Muscle of leg (tissue), 11 donors: ENCODE data around the gene TM9SF3. TPM values are rescaled to one million over a fixed set of nuclear protein-coding genes. Genes with fewer than 3 reads are reported as not detected.
A peak's percentile ranks its signal among the peaks of the same experiment; 100 is the strongest.

Experiments used
- DNase-seq: peaks from one replicate; pipeline ENCODE4 v3.0.0; 2013
- H3K27ac ChIP-seq: one replicate; pipeline ENCODE4 v1.5.1; 2013; ENCODE audit warnings: mild to moderate bottlenecking, low read length, control low read depth
- H3K27me3 ChIP-seq: one replicate; pipeline ENCODE4 v1.6.1; 2013; ENCODE audit warnings: low read length; ENCODE audit not compliant: control insufficient read depth, insufficient read depth
- H3K36me3 ChIP-seq: one replicate; pipeline ENCODE4 v1.6.1; 2013; ENCODE audit warnings: low read length; ENCODE audit not compliant: control insufficient read depth, insufficient read depth
- H3K4me1 ChIP-seq: one replicate; pipeline ENCODE4 v1.6.1; 2013; ENCODE audit warnings: low read length; ENCODE audit not compliant: control insufficient read depth, insufficient read depth
- H3K4me3 ChIP-seq: one replicate; pipeline ENCODE4 v1.5.1; 2013; ENCODE audit warnings: low read length, control low read depth
- H3K9me3 ChIP-seq: replicated peaks from 2 replicates; pipeline ENCODE4 v1.6.1; 2013; ENCODE audit warnings: low read depth, low read length; ENCODE audit not compliant: control insufficient read depth
- WGBS: methylation state at CpG from one replicate; pipeline ENCODE4 v1.1.5; 2013; ENCODE audit warnings: missing lambda C conversion rate; ENCODE audit not compliant: insufficient coverage; 5-methylcytosine and 5-hydroxymethylcytosine counted together
- polyA plus RNA-seq, 8 donors: library from polyadenylated mRNA; unstranded; fragments of 120-200 nt; gene quantifications; one replicate each; pipeline versions ENCODE4 v1.2.1 to v1.2.3, GENCODE V29; 2013; ENCODE audit warnings: inconsistent platforms in 1 of 8, low replicate concordance in 1 of 8; ENCODE audit not compliant: insufficient read length in 8 of 8, insufficient read depth in 1 of 8
- total RNA-seq: library from RNA; stranded (reverse); fragments of 120-200 nt; gene quantifications from one replicate; pipeline ENCODE4 v1.2.4, GENCODE V29; 2013

Gene TM9SF3
- total and polyA plus RNA-seq, 9 donors: 60.8 to 105 (median 77.4) TPM

DNA sequence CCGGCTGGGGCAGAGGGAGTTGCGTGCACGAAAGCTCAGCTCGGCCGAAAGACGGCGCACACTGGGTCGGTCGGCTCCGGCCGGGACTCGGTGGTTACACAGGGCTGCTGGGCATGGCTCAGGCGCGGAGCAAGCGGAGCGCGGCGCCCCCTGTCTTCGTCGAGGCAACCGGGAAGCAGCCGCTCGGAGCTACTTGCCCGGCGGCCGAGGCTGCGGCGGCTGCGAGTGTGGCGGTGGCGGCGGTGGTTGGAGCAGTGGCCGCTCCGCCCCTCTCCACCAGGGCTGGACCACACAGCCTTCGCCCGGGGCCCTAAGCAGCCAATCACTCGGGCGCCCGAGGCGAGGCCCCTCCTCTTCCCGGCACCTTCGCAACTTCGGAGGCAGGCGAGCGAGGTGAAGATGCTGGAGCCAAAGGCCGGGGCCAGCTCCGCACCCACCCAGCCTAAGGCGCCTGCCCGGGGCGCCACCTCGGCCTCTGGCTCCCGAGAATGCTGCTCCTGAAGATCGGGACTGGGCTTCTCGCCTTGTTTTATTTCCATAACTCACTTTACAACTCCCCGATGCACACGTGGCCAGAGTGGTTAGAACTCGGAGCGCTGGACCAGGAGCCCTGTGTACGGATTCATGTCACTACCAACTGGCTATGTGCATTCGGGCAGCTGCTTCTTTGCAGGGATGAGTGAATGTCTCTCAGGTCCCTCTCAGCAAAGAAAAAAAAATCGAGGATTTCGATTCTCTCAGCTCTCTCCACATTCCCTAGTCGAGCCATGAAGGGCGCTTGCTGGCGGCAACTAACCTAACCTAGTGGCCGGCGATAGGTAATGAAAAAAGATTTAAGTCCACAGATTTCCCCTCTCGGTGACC lies 72.9 kb downstream of the TM9SF3 start, which contains the start of gene TLL2:
Gene TLL2, minus strand, starts transcription at position 229 of the 864 bp plus-strand sequence. CDS start 241 bp downstream, outside the sequence.
- under 1% methylated on average over 58 of the region's 68 CpGs for WGBS
- peak within 1 kb of the TSS; percentile 45 for H3K4me3 ChIP-seq
- peaks cover 41% of the 10 kb centered on the region for H3K27me3 ChIP-seq
- peaks cover 21% of the 10 kb centered on the region for H3K4me1 ChIP-seq
- H3K36me3 ChIP-seq: no peaks in the 10 kb centered on the region
- peak; percentile 87 for DNase-seq
- H3K27ac ChIP-seq: no peak within 1 kb of the TSS
- H3K9me3 ChIP-seq: no peaks in the 10 kb centered on the region

DNA sequence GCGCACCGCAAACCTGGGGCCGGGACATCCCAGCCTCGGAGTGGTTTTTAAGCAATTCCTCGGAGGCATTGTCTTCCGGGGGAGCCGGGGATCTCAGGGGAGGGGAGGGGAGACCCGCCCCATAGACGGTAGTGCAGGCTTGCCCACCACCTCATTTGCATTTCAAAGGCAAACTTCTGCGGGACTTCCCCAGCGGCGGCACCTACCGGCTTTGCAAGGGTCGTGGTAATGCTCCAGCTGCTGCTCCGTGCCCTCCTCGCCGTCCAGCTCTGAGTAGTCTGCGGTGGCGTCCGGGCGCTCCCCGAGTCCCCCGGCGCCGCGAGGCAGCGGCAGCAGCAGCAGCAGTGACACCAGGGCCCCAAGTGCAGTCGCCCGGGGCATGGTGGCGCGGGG lies 73.5 kb downstream of the TM9SF3 start:
- H3K27ac ChIP-seq: no peak overlapping the region
- H3K4me1 ChIP-seq: peaks cover 21% of the 10 kb centered on the region
- peak overlapping the region; percentile 45 for H3K4me3 ChIP-seq
- peak; percentile 11 for DNase-seq
- peaks cover 43% of the 10 kb centered on the region for H3K27me3 ChIP-seq
- 0% methylated on average over 24 of the region's 31 CpGs for WGBS
- no peaks in the 10 kb centered on the region for H3K36me3 ChIP-seq
- H3K9me3 ChIP-seq: no peaks in the 10 kb centered on the region

DNA sequence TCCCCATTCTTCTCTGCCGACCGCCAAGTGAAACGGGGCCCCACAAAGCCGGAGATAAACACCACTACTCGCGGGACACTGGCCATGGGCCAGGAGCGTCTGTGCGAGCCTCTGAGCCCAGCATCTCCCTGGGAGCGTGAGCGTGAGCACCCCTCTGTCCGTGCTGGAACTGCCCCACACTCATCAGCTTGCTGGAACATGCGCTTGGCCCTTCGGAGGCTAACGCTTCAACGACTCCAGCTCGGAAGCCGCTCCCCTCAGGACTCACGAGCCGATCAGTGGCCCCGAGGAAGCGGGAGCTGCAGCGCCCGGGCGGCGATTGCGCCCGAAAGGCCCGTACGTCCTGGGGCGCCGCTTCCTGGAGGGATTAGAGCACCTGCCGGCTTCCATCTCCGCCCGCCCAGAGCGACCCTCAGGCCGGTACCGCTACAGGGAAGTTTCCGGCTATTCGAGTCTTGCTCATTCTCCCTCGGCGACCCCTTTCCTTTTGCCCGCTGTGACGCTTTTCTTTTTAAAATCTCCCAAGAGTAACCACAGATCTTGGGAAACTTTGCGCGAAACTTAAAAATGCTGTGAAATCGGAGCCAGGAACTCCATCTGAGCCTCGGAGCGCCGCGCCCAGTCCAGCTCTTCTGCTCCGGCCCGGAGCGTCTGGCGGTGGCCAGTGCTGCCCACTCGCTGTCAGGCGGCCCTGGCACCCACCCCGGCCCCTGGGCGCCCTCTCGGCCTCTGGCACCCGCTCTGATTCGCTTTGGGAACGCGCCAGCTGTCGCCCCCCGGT lies 74.1 kb downstream of the TM9SF3 start:
- Histone ChIP-seq H3K36me3 (no peaks in the 10 kb centered on the region), H3K27ac (no peak overlapping the region), H3K27me3 (peaks cover 43% of the 10 kb centered on the region), H3K9me3 (no peaks in the 10 kb centered on the region), H3K4me3 (peak overlapping the region; percentile 45), H3K4me1 (peaks cover 25% of the 10 kb centered on the region)
- peak; percentile 28 for DNase-seq
- 1% methylated on average over 65 of the region's 65 CpGs for WGBS

DNA sequence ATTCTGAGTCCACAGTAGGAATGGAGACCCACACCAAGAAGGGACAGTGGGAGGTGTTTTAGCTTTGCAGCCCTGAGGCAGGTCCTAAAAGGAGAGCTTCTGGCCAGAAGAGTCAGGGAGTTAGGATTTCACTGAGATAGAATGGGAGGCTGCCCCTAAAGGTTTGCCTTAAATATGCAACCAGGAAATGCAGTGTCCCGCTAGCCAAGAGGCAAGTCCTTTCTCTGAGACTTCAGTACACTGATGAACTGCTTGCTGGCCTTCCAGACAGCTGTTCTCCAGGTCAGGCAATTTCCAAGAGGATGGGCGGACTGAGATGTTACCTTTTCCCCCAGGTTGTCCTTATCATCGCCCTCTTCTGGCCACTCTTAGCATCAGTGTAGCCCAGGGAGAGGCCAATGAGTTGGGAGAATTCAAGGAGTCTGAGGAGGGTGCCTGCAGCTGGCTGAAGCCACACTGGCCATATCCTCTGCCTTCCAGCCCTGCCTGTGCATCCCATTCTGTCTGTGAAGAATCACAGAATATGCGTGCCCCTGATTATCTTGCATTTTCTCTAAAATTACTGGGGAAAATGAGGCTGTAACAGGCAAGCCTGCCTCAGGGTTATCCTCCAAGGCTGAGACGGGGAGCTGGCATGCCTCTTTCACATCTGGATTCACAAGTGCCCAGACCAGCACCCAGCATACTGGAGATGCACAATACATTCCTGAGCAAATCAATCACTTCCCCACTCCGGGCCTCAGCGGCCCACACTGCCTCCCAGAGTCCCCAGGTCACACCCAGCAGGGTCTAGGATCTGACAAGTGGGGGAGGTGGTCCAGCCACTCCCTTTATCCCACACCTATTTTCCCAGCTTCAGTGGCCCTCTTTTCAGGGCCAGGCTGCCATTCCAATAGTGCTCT lies 75.5 kb downstream of the TM9SF3 start:
- H3K4me1 ChIP-seq: peaks cover 25% of the 10 kb centered on the region
- H3K27ac ChIP-seq: no peak overlapping the region
- no peaks in the 10 kb centered on the region for H3K9me3 ChIP-seq
- peaks cover 41% of the 10 kb centered on the region for H3K27me3 ChIP-seq
- no peaks in the 10 kb centered on the region for H3K36me3 ChIP-seq
- DNase-seq: peak; percentile 28
- H3K4me3 ChIP-seq: no peak overlapping the region
- 35% methylated on average over 2 of the region's 7 CpGs for WGBS

DNA sequence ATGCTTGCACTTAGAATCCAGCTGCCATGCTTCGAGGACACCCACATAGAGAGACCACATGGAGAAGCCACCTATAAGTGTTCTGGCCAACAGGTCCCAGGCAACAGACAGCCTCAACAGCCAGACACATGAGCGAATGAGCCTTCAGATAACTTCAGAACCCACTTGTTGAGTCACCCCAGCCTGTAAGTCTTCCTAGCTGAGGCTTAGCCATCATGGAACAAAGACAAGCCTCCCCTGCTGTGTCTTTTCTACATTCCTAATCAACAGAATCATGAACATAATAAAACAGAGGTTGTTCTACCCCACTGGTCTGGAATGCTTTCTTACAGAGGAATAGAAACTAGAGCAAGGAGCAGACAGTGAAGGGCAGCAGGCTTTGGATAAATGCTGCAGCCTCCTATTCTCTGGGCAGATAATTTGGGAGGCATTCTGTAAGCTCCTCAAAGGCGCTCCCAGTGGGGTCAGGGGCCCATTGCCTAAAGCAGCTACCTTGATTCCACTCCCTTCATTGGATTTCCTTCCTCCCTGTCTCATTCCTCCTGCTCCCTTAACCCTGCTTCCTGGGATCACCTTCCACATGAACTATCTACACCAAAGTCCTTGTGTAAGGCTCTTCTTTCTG lies 77.7 kb downstream of the TM9SF3 start:
- H3K27me3 ChIP-seq: peaks cover 34% of the 10 kb centered on the region
- no peak for DNase-seq
- WGBS: 75% methylated on average over 3 of the region's 3 CpGs

DNA sequence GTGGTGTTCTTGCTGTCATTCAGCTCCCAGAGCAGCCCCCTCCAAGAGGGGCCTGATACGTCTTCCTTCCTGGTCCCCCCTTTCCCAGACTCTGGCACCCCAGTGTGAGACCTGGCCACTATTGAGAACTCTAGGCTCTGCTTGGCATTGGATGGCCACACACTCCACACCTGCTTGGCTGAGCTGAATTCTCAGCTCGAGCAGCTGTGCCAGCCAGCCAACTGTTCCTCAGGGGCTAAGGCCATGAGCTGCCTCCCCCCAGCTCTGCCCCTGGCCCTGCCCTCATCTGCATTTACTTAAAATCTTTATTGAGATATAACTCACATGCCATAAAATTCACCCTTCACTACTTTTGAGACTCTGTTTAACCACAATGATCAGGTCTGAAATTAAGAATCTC lies 79.8 kb downstream of the TM9SF3 start:
- H3K27me3 ChIP-seq: peaks cover 13% of the 10 kb centered on the region
- H3K4me1 ChIP-seq: peaks cover 3% of the 10 kb centered on the region
- WGBS: 50% methylated on average over 2 of the region's 2 CpGs
- no peak overlapping the region for H3K27ac ChIP-seq
- DNase-seq: no peak
- no peak overlapping the region for H3K4me3 ChIP-seq
- H3K36me3 ChIP-seq: no peaks in the 10 kb centered on the region
- H3K9me3 ChIP-seq: no peaks in the 10 kb centered on the region

More for the DNA sequence above, 77.7 kb downstream of the TM9SF3 start:
- Histone ChIP-seq H3K4me3 (no peak overlapping the region), H3K36me3 (no peaks in the 10 kb centered on the region), H3K4me1 (peaks cover 22% of the 10 kb centered on the region), H3K27ac (no peak overlapping the region), H3K9me3 (no peaks in the 10 kb centered on the region)

DNA sequence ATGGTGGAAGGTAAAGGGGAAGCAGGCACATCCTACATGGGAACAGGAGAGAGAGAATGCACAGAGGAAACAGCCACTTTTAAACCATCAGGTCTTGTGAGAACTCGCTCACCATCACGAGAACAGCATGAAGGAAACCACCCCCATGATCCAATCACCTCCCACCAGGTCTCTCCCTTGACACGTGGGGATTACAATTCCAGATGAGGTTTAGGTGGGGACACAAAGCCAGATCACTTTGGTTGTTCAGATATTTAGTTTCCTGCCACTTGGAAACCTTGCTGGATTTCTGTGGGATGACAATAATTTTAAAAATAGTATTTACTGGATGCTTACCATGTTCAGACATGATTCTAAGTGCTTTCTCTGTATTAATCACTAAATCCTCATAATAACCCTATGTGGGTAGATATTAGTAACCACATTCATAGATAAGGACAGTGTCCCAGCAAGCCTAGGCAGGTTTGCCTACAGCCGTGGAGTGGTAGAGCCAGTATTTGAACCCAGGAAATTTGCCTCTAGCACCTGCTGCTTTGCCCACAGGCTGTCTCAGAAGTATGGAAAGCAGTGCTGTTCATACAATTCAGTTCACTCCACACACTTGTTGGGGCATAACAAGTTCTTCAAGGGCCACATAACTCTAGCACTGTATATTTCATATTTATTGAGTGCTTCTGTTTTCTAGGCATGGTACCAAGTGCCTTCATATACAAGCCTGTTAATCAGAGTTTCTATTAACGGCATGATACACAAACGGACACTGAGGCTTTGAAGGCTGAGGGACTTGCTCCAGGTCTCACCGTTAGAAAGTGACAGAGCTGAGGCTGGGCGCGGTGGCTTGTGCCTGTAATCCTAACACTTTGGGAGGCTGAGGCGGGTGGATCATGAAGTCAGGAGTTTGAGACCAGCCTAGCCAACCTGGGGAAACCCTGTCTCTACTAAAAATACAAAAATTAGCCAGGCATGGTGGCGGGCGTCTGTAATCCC lies 81.4 kb downstream of the TM9SF3 start:
- H3K36me3 ChIP-seq: no peaks in the 10 kb centered on the region
- no peak for DNase-seq
- no peak overlapping the region for H3K4me3 ChIP-seq
- H3K9me3 ChIP-seq: no peaks in the 10 kb centered on the region
- peaks cover 3% of the 10 kb centered on the region for H3K4me1 ChIP-seq
- H3K27ac ChIP-seq: no peak overlapping the region
- peaks cover 5% of the 10 kb centered on the region for H3K27me3 ChIP-seq
- WGBS: 80% methylated on average over 4 of the region's 12 CpGs

DNA sequence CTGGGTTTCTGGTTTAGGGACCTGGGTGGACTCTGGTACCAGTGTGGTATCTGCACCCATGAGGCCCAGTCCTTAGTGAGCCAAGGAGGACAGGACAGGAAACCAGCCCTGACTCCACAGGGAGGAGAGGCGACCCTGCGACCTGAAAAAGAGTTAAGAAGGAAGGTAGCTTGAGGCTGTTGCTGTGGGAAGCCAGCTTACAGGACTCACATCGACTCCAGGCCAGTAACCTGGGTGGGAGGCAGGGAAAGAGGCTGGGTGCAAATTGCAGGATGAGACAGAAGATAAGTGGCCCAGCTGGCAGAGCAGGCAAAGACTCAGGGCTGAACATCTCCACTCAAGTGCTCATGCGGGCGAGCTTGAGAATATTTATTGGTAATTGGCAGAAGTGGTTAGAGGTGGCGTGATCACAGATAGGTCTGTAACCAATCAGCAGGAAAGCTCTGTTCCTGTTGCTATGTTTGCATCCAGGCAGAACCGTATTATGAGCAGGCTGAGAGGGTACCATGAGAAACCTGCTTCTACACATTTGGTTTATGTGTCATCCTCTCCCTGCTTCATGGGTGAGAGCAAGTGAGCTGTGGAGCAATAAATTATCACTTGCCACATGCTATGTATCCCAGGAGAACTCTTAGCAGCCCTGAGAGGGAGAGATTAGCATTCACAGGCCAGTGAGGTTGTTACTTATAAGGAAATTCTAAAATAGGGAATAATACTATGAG lies 84.1 kb downstream of the TM9SF3 start:
- Histone ChIP-seq H3K4me3 (no peak overlapping the region), H3K36me3 (no peaks in the 10 kb centered on the region), H3K27me3 (peaks cover 2% of the 10 kb centered on the region), H3K27ac (no peak overlapping the region), H3K4me1 (no peaks in the 10 kb centered on the region), H3K9me3 (no peaks in the 10 kb centered on the region)
- DNase-seq: no peak
- WGBS: 91% methylated on average over 6 of the region's 7 CpGs
